ENCODE measurements around the gene ATP13A3.

The ATP13A3 gene

DNA sequence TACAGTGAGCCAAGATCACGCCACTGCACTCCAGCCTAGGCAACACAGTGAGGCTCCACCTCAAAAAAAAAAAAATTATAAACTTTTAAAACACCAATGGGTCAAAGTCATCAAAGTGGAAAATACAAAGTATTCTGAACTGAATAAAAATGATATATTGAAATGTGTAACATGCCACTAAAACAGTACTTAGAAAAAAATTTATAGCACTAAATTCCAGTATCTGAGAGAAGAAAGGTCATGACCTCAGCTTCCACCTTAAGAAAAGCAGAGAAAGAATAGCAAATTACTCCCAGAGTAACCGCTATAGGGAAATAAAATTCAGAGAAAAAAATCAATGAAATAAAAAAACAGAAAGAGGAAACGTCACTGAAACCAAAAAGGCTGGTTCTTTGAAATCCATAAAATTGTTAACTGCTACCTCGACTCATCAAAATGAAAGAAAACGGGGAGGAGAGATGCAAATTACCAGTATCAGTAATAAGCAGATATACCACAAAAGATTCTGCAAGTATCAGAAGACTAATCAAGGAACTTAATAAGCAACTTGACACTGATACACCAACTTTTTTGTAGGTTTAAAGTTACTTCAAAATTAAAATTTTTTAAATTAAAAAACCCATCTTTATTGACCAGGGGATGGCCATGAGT is 20.8 kb downstream of the ATP13A3 start:
- no peaks in the 10 kb centered on the region for H3K4me1 ChIP-seq (ENCODE audit: insufficient read depth, low read length, severe bottlenecking)
- H3K27me3 ChIP-seq (ENCODE audit: insufficient read depth, low read length): no peaks in the 10 kb centered on the region
- no peak overlapping the region for H3K9ac ChIP-seq (ENCODE audit: low read length)
- no peaks in the 10 kb centered on the region for H3F3A ChIP-seq (ENCODE audit: insufficient read depth, low read length)
- H2AFZ ChIP-seq (ENCODE audit: low read length): no peak overlapping the region
- H3K9me2 ChIP-seq (ENCODE audit: low read depth, low read length): no peaks in the 10 kb centered on the region
- H3K4me2 ChIP-seq (ENCODE audit: low read length): no peak overlapping the region
- H3K4me3 ChIP-seq (ENCODE audit: low read depth, low read length, poor library complexity, severe bottlenecking): no peak overlapping the region
- peaks cover 92% of the 10 kb centered on the region for H3K79me2 ChIP-seq (ENCODE audit: insufficient read depth, low read length)
- TF ChIP-seq, protein P1, sequence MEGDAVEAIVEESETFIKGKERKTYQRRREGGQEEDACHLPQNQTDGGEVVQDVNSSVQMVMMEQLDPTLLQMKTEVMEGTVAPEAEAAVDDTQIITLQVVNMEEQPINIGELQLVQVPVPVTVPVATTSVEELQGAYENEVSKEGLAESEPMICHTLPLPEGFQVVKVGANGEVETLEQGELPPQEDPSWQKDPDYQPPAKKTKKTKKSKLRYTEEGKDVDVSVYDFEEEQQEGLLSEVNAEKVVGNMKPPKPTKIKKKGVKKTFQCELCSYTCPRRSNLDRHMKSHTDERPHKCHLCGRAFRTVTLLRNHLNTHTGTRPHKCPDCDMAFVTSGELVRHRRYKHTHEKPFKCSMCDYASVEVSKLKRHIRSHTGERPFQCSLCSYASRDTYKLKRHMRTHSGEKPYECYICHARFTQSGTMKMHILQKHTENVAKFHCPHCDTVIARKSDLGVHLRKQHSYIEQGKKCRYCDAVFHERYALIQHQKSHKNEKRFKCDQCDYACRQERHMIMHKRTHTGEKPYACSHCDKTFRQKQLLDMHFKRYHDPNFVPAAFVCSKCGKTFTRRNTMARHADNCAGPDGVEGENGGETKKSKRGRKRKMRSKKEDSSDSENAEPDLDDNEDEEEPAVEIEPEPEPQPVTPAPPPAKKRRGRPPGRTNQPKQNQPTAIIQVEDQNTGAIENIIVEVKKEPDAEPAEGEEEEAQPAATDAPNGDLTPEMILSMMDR (IDR thresholded peaks at IDR 0.05; ENCODE audit: low read length): no peak
- TF ChIP-seq EZH2 (IDR thresholded peaks at IDR 0.05; ENCODE audit: borderline replicate concordance, low read length): no peak
- H3K27ac ChIP-seq (ENCODE audit: low read depth, low read length, poor library complexity, severe bottlenecking): no peak overlapping the region
- peaks cover 16% of the 10 kb centered on the region; the same call in 1 of the 2 replicates for H3K36me3 ChIP-seq (ENCODE audit: insufficient read depth, low read length)
- H3K9me3 ChIP-seq (ENCODE audit: low read length): no peaks in the 10 kb centered on the region
- H4K20me1 ChIP-seq (ENCODE audit: insufficient read depth, low read length): no peaks in the 10 kb centered on the region

DNA sequence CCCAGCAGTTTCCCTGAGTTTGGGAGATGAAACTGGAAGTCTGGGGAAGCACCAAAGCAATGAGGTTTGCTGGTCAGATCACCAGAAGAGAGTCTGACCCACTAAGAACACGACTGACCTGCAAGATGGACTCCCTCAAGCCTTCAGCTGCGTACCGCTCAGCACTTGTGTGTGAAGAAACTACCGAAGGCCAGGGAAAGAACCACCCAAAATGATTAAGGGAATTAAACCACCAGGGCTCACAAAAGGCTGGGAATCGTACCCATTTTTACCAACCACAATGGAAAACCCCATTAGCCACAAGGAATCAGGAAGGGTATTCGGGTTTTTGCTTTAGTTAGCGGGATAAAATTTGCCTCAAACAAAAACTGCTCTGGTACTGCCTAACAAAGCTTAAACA is 21.6 kb downstream of the ATP13A3 start:
- no peak overlapping the region for H3K9ac ChIP-seq (ENCODE audit: low read length)
- H3K9me3 ChIP-seq (ENCODE audit: low read length): no peaks in the 10 kb centered on the region
- no peak overlapping the region for H3K27ac ChIP-seq (ENCODE audit: low read depth, low read length, poor library complexity, severe bottlenecking)
- H3K27me3 ChIP-seq (ENCODE audit: insufficient read depth, low read length): no peaks in the 10 kb centered on the region
- no peak overlapping the region for H3K4me2 ChIP-seq (ENCODE audit: low read length)
- H3K4me3 ChIP-seq (ENCODE audit: low read depth, low read length, poor library complexity, severe bottlenecking): no peak overlapping the region
- no peak overlapping the region for H2AFZ ChIP-seq (ENCODE audit: low read length)
- H3K4me1 ChIP-seq (ENCODE audit: insufficient read depth, low read length, severe bottlenecking): no peaks in the 10 kb centered on the region
- H3F3A ChIP-seq (ENCODE audit: insufficient read depth, low read length): no peaks in the 10 kb centered on the region
- H4K20me1 ChIP-seq (ENCODE audit: insufficient read depth, low read length): no peaks in the 10 kb centered on the region
- H3K9me2 ChIP-seq (ENCODE audit: low read depth, low read length): no peaks in the 10 kb centered on the region
- TF ChIP-seq, protein P1 (IDR thresholded peaks at IDR 0.05; ENCODE audit: low read length): no peak
- no peak for TF ChIP-seq EZH2 (IDR thresholded peaks at IDR 0.05; ENCODE audit: borderline replicate concordance, low read length)
- H3K79me2 ChIP-seq (ENCODE audit: insufficient read depth, low read length): peaks cover 84% of the 10 kb centered on the region
- peaks cover 21% of the 10 kb centered on the region; the same call in 1 of the 2 replicates for H3K36me3 ChIP-seq (ENCODE audit: insufficient read depth, low read length)

DNA sequence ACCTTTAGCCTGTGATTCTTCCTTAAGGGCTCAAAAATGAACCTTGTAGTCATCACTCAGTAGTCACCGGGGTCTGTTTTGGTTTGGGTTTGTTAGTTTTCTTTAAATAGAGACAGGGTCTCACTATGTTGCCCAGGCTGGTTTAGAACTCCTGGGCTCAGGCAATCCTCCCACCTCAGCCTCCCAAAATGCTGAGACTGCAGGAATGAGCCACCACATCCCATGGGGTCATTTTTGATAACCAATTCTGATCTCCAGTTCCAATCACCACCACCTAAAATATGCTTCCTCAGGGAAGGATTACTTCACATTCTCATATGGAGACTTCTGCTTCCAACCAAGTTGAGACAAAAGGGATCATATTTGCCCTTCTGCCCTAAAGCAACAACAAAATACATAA is 22.1 kb downstream of the ATP13A3 start:
- TF ChIP-seq, protein P1 (IDR thresholded peaks at IDR 0.05; ENCODE audit: low read length): no peak
- TF ChIP-seq EZH2 (IDR thresholded peaks at IDR 0.05; ENCODE audit: borderline replicate concordance, low read length): no peak
- no peaks in the 10 kb centered on the region for H4K20me1 ChIP-seq (ENCODE audit: insufficient read depth, low read length)

More for the DNA sequence above, 22.1 kb downstream of the ATP13A3 start:
- Histone ChIP-seq H3K27me3 (ENCODE audit: insufficient read depth, low read length) (no peaks in the 10 kb centered on the region), H2AFZ (ENCODE audit: low read length) (no peak overlapping the region), H3K9me2 (ENCODE audit: low read depth, low read length) (no peaks in the 10 kb centered on the region), H3K27ac (ENCODE audit: low read depth, low read length, poor library complexity, severe bottlenecking) (no peak overlapping the region), H3F3A (ENCODE audit: insufficient read depth, low read length) (no peaks in the 10 kb centered on the region), H3K4me1 (ENCODE audit: insufficient read depth, low read length, severe bottlenecking) (no peaks in the 10 kb centered on the region), H3K79me2 (ENCODE audit: insufficient read depth, low read length) (peaks cover 78% of the 10 kb centered on the region), H3K36me3 (ENCODE audit: insufficient read depth, low read length) (peaks cover 26% of the 10 kb centered on the region; the same call in 1 of the 2 replicates), H3K4me2 (ENCODE audit: low read length) (no peak overlapping the region), H3K4me3 (ENCODE audit: low read depth, low read length, poor library complexity, severe bottlenecking) (no peak overlapping the region), H3K9me3 (ENCODE audit: low read length) (no peaks in the 10 kb centered on the region), H3K9ac (ENCODE audit: low read length) (no peak overlapping the region)
